Neuronal stem cell (in vitro differentiated cells): ENCODE results near the gene TSPAN13.
A peak's percentile ranks its signal among the peaks of the same experiment; 100 is the strongest.

Experiments used
- DNase-seq: peaks from one replicate; pipeline ENCODE4 v3.0.0-alpha.2; 2013; ENCODE audit warnings: low spot score
- H2AFZ ChIP-seq: one replicate; pipeline ENCODE4 v1.6.1; 2013; ENCODE audit warnings: mild to moderate bottlenecking, low read length, inconsistent platforms
- H2AK5ac ChIP-seq: 2 replicates; pipeline ENCODE4 v1.6.1; 2013; ENCODE audit warnings: low read depth, mild to moderate bottlenecking, inconsistent platforms, low read length, moderate library complexity, mixed read lengths
- H2BK120ac ChIP-seq: 2 replicates; pipeline ENCODE4 v1.6.1; 2013; ENCODE audit warnings: low read depth, mild to moderate bottlenecking, inconsistent platforms, low read length, moderate library complexity, mixed read lengths
- H2BK12ac ChIP-seq: one replicate; pipeline ENCODE4 v1.6.1; 2013; ENCODE audit warnings: low read length, inconsistent platforms
- H2BK15ac ChIP-seq: 2 replicates; pipeline ENCODE4 v1.6.1; 2013; ENCODE audit warnings: mild to moderate bottlenecking, low read length, inconsistent platforms, mixed read lengths
- H2BK5ac ChIP-seq: one replicate; pipeline ENCODE4 v1.6.1; 2013; ENCODE audit warnings: inconsistent platforms, mild to moderate bottlenecking, low read length, moderate library complexity
- H3K14ac ChIP-seq: one replicate; pipeline ENCODE4 v1.6.1; 2013; ENCODE audit warnings: low read length, inconsistent platforms
- H3K18ac ChIP-seq: 2 replicates; pipeline ENCODE4 v1.6.1; 2013; ENCODE audit warnings: low read length, inconsistent platforms
- H3K23ac ChIP-seq: 2 replicates; pipeline ENCODE4 v1.6.1; 2013; ENCODE audit warnings: low read depth, mild to moderate bottlenecking, mixed read lengths, low read length, inconsistent platforms; ENCODE audit not compliant: poor library complexity
- H3K27ac ChIP-seq: replicated peaks from 3 replicates; pipeline ENCODE4 v1.5.1; 2013; ENCODE audit warnings: low read length, inconsistent platforms
- H3K27me3 ChIP-seq, 3 experiments: 2 replicates each; pipeline ENCODE4 v1.6.1; 2013; ENCODE audit warnings: low read length in 3 of 3, mild to moderate bottlenecking in 2 of 3, inconsistent platforms in 1 of 3, low read depth in 1 of 3, mixed read lengths in 1 of 3, moderate library complexity in 1 of 3; ENCODE audit not compliant: control insufficient read depth in 3 of 3, insufficient read depth in 3 of 3
- H3K36me3 ChIP-seq, 2 donors: replicated peaks in 1 of 2; 2 replicates each; pipeline ENCODE4 v1.6.1; 2013; ENCODE audit warnings: low read length in 2 of 2; ENCODE audit not compliant: control insufficient read depth in 2 of 2, insufficient read depth in 2 of 2
- H3K4ac ChIP-seq: 2 replicates; pipeline ENCODE4 v1.6.1; 2013; ENCODE audit warnings: inconsistent platforms, mild to moderate bottlenecking, low read length, moderate library complexity
- H3K4me1 ChIP-seq, 2 donors: 1 replicate in 1 of 2; 2 replicates in 1 of 2; pipeline ENCODE4 v1.6.1; 2013; ENCODE audit warnings: low read length in 2 of 2, low read depth in 1 of 2; ENCODE audit not compliant: control insufficient read depth in 2 of 2, insufficient read depth in 1 of 2
- H3K4me2 ChIP-seq: one replicate; pipeline ENCODE4 v1.6.1; 2013; ENCODE audit warnings: mild to moderate bottlenecking, low read length, inconsistent platforms; ENCODE audit not compliant: insufficient read depth, poor library complexity, severe bottlenecking
- H3K4me3 ChIP-seq, 2 donors: 2 replicates each; pipeline ENCODE4 v1.5.1; 2013; ENCODE audit warnings: low read length in 2 of 2, mild to moderate bottlenecking in 2 of 2, inconsistent platforms in 1 of 2, moderate library complexity in 1 of 2
- H3K79me1 ChIP-seq: one replicate; pipeline ENCODE4 v1.6.1; 2013; ENCODE audit warnings: low read depth, mild to moderate bottlenecking, inconsistent platforms, low read length, moderate library complexity
- H3K9ac ChIP-seq: one replicate; pipeline ENCODE4 v1.6.1; 2013; ENCODE audit warnings: mild to moderate bottlenecking, low read depth, low read length, inconsistent platforms; ENCODE audit not compliant: poor library complexity
- H3K9me3 ChIP-seq, 2 donors: replicated peaks in 1 of 2; 2 replicates each; pipeline versions ENCODE3 to v1.6.1; 2013; ENCODE audit warnings: low read length in 2 of 2, mild to moderate bottlenecking in 2 of 2, inconsistent platforms in 1 of 2, low read depth in 1 of 2, mixed read lengths in 1 of 2, moderate library complexity in 1 of 2; ENCODE audit not compliant: control insufficient read depth in 2 of 2, insufficient read depth in 1 of 2
- H4K8ac ChIP-seq: one replicate; pipeline ENCODE4 v1.6.1; 2013; ENCODE audit warnings: low read depth, mild to moderate bottlenecking, inconsistent platforms, low read length, moderate library complexity
- H4K91ac ChIP-seq: one replicate; pipeline ENCODE4 v1.6.1; 2013; ENCODE audit warnings: low read length, low read depth, mild to moderate bottlenecking, inconsistent platforms; ENCODE audit not compliant: poor library complexity
- WGBS, 2 donors: extraction: QIAGEN DNeasy Blood & Tissue Kit; methylation state at CpG; one replicate each; pipeline ENCODE4 v1.1.7; 2013; ENCODE audit warnings: missing lambda C conversion rate in 2 of 2, mixed read lengths in 1 of 2; ENCODE audit not compliant: insufficient read length in 2 of 2, insufficient replicate concordance in 1 of 2; ENCODE audit errors: extremely low coverage in 2 of 2; 5-methylcytosine and 5-hydroxymethylcytosine counted together

Gene TSPAN13

DNA sequence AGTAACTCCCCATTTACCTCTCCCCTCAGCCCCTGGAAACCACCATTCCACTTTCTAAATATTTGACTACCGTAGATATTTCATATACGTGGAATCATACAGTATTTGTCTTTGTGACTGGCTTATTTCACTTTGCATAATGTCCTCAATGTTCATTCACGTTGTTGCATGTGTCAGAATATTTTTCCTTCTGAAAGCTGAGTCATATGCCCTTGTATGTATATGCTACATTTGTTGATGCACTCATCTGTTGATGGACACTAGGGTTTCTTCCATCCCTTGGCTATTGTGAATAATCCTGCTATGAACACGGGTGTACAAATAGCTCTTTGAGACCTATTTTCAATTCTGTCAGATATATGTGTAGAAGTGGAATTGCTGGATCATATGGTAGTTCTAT, 25.8 kb upstream of the TSPAN13 start:
- WGBS, 2 donors = no CpG with 5 or more reads among the region's 4 CpGs
- Histone ChIP-seq H2BK120ac (no peak overlapping the region), H3K36me3 (no peaks in the 10 kb centered on the region), H3K18ac (no peak overlapping the region), H3K4me2 (no peak overlapping the region), H4K8ac (no peak overlapping the region), H3K27ac (no peak overlapping the region), H3K14ac (no peak overlapping the region), H2AFZ (no peak overlapping the region), H3K9me3 (no peaks in the 10 kb centered on the region), H3K4me3 (no peak overlapping the region), H3K23ac (no peak overlapping the region), H4K91ac (no peak overlapping the region), H3K79me1 (no peaks in the 10 kb centered on the region), H2BK5ac (no peak overlapping the region), H3K4ac (no peak overlapping the region), H2BK15ac (no peak overlapping the region), H3K9ac (no peak overlapping the region), H3K4me1 (peaks cover 0 to 1% of the 10 kb centered on the region in 2 donors), H3K27me3 (peaks cover 0 to 2% (median 0%) of the 10 kb centered on the region in 3 experiments), H2BK12ac (no peak overlapping the region), H2AK5ac (no peak overlapping the region)
- DNase-seq = no peak

- no peak overlapping the region for H2AK5ac ChIP-seq
- no peak for DNase-seq
- WGBS, 2 donors = no CpG with 5 or more reads among the region's 10 CpGs
- H3K27ac ChIP-seq = no peak overlapping the region
- H3K4me2 ChIP-seq = no peak overlapping the region
- no peaks in the 10 kb centered on the region for H3K36me3 ChIP-seq
- peaks cover 0 to 2% (median 0%) of the 10 kb centered on the region in 3 experiments for H3K27me3 ChIP-seq
- no peaks in the 10 kb centered on the region for H3K79me1 ChIP-seq
- H2BK15ac ChIP-seq = no peak overlapping the region
- H2BK12ac ChIP-seq = no peak overlapping the region
- H3K23ac ChIP-seq = no peak overlapping the region
- no peak overlapping the region for H3K4ac ChIP-seq
- H4K91ac ChIP-seq = no peak overlapping the region
- H3K9me3 ChIP-seq = no peaks in the 10 kb centered on the region
- H4K8ac ChIP-seq = no peak overlapping the region
- H2AFZ ChIP-seq = no peak overlapping the region
- no peak overlapping the region for H3K9ac ChIP-seq
- no peak overlapping the region for H3K14ac ChIP-seq
- no peak overlapping the region for H3K4me3 ChIP-seq
- H3K18ac ChIP-seq = no peak overlapping the region
- H2BK120ac ChIP-seq = no peak overlapping the region
- H2BK5ac ChIP-seq = no peak overlapping the region
- H3K4me1 ChIP-seq = no peaks in the 10 kb centered on the region
These were observed 24.7 kb upstream of the TSPAN13 start for GRCh38 chr7:16728811-16729210.

- H4K91ac ChIP-seq = no peak overlapping the region
- no CpG with 5 or more reads among the region's 2 CpGs for WGBS, 2 donors
These were observed 24.0 kb upstream of the TSPAN13 start for GRCh38 chr7:16729541-16729940.

GRCh38 chr7:16730937-16731336, 22.6 kb upstream of the TSPAN13 start:
- H2AK5ac ChIP-seq = no peak overlapping the region
- no CpG with 5 or more reads among the region's 3 CpGs for WGBS, 2 donors

More at GRCh38 chr7:16729541-16729940, 24.0 kb upstream of the TSPAN13 start:
- Histone ChIP-seq H2BK5ac (no peak overlapping the region), H3K36me3 (no peaks in the 10 kb centered on the region), H3K79me1 (no peaks in the 10 kb centered on the region), H3K4me2 (no peak overlapping the region), H3K23ac (no peak overlapping the region), H3K4me1 (no peaks in the 10 kb centered on the region), H2AFZ (no peak overlapping the region), H2BK15ac (no peak overlapping the region), H3K18ac (no peak overlapping the region), H4K8ac (no peak overlapping the region), H3K9me3 (no peaks in the 10 kb centered on the region), H3K27me3 (peaks cover 0 to 2% (median 0%) of the 10 kb centered on the region in 3 experiments), H2BK12ac (no peak overlapping the region), H3K9ac (no peak overlapping the region), H2AK5ac (no peak overlapping the region), H2BK120ac (no peak overlapping the region), H3K27ac (no peak overlapping the region), H3K14ac (no peak overlapping the region), H3K4me3 (no peak overlapping the region), H3K4ac (no peak overlapping the region)
- no peak for DNase-seq

More at GRCh38 chr7:16730937-16731336, 22.6 kb upstream of the TSPAN13 start:
- Histone ChIP-seq H3K4me3 (no peak overlapping the region), H3K4me1 (peaks cover 0 to 3% of the 10 kb centered on the region in 2 donors), H3K27me3 (peaks cover 0 to 2% (median 0%) of the 10 kb centered on the region in 3 experiments), H3K79me1 (no peaks in the 10 kb centered on the region), H2BK120ac (no peak overlapping the region), H3K9ac (no peak overlapping the region), H3K27ac (no peak overlapping the region), H3K4ac (no peak overlapping the region), H3K14ac (no peak overlapping the region), H3K36me3 (no peaks in the 10 kb centered on the region), H3K18ac (no peak overlapping the region), H3K4me2 (no peak overlapping the region), H2BK5ac (no peak overlapping the region), H3K23ac (no peak overlapping the region), H2BK12ac (no peak overlapping the region), H4K8ac (peak overlapping the region; percentile 17), H4K91ac (no peak overlapping the region), H2AFZ (no peak overlapping the region), H2BK15ac (no peak overlapping the region), H3K9me3 (no peaks in the 10 kb centered on the region)
- no peak for DNase-seq
